NCI-H774 (cell line): ENCODE measurements around the gene DOK1.

Source experiments
- DNase-seq: peaks from one replicate; lab custom pipeline; 2025; lab: John Stamatoyannopoulos, UW

DOK1 gene

DNA sequence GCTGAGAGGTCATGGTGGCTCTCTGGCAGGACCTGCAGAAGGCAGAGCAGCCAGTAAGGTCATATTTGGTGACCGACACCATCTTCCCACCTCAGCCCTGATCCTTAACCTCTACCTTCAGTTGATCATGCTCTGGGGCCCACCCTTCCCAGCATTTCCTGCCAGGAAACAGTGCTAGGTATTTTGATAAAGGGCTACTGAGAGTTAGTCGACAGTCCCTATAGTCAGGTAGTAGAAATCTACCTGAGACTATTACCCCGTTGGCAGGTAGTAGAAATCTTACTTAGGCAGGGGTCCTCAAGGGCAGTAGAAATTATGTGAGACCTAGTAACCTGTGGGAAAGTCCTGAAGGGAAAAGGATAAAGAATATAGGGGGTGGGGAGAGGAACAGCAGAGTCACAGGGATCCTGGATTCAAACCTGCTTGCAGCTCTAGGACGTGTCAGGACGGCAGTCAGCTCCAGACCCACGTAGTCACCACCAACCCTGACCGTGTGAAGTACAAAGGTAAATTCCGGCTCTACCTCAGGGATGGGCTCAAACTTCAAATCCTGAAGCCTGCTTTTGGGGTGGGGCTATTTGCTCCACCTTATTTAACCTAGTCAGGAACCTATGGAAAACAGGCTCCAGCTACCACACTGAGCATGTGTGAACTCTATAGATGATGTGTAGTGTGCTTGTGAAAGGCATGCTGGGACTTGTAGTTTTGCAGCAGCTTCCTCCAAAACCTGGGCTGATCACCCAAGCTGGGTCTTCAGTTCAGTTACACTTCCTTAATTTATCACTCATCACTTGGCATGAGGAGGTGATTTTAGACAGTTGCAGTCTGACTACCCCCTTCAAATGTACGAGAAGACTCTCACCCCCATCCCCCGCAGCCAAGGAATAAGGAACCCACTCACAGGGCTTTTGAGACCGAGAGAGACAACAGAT, 28.5 kb upstream of the DOK1 start, which contains the start of gene DQX1:
Gene DQX1 (minus strand): TSS at position 515 of the 932 bp plus-strand sequence. CDS start 502 bp downstream, at position 13.
- no peak for DNase-seq

GRCh38 chr2:74526649-74527230, 27.8 kb upstream of the DOK1 start:
- DNase-seq: no peak

DNA sequence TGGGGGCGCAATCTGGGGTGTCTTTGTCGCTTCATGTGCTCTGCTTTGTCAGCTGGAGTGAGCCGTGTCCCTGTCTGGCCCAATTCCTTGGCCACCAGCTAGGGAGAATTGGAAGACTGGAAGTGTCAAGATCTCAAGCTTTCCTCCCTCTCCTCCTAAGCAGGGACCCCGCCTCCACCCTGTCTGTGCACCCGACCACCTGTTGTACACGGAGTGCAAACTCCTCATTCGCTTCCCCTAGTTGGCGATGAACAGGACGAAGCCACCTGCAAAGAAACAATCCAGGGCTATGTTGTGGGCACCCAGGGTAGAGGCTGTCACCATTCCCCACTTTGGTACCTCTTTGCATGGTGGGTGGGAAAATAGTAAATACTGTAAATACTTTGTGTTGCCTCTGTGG, 26.8 kb upstream of the DOK1 start:
- no peak for DNase-seq

GRCh38 chr2:74528600-74529356, 25.7 kb upstream of the DOK1 start:
- DNase-seq: no peak

GRCh38 chr2:74529357-74530238, 24.9 kb upstream of the DOK1 start, which contains the start of the genes AUP1 and HTRA2:
Gene AUP1 (minus strand): TSS chr2:74529706. CDS start chr2:74529629, 77 bp downstream.
Gene HTRA2 (plus strand): TSS chr2:74529933. CDS start chr2:74530007, 74 bp downstream.
- DNase-seq: peak; percentile 97

- no peak for DNase-seq
These were observed 24.0 kb upstream of the DOK1 start for GRCh38 chr2:74530239-74531187.

- no peak for DNase-seq
These were observed 22.9 kb upstream of the DOK1 start for GRCh38 chr2:74531666-74532065.

DNA sequence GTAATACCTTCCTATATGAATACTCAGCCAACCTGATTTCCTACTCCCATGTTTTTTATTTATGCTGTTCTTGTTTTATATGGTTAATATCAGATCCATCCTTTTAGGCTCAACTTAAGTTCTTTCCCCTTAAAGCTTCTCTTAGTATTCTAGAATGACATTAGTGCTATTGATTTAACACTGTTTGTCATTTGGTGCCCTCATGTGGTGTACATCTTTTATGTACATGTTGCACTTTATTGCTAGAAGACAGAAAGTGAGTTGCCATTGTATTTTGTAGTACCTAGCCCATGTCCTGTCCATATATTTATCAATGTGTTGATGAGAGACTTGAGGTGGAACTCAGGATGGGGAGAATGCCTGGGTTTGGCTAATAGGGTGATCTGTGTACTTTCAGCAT, 22.3 kb upstream of the DOK1 start:
- DNase-seq: no peak

GRCh38 chr2:74533464-74533863, 21.1 kb upstream of the DOK1 start:
- no peak for DNase-seq

DNA sequence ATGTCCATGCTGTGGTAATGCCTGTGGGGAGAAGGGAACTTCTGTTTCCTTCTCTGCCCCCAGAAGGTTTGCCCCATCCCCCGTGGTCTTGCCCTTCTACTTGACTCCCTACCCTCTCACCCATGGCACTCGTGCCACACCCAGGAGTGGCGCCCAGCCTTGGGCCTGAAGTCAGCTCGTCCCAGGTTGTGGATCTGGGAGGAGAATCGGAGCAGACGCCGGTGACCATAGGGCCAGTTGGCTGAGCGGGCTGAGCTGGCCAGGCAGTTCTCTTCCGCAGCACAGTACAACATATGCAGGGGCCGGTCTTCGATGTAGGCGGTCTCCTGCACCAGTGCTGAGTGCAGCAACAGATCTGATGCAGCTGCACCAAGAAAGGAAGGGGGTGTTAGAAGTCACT, 20.1 kb upstream of the DOK1 start:
- DNase-seq: no peak

GRCh38 chr2:74535440-74535965, 19.0 kb upstream of the DOK1 start:
- no peak for DNase-seq

- no peak for DNase-seq
These were observed 18.2 kb upstream of the DOK1 start for GRCh38 chr2:74536166-74536950.

DNA sequence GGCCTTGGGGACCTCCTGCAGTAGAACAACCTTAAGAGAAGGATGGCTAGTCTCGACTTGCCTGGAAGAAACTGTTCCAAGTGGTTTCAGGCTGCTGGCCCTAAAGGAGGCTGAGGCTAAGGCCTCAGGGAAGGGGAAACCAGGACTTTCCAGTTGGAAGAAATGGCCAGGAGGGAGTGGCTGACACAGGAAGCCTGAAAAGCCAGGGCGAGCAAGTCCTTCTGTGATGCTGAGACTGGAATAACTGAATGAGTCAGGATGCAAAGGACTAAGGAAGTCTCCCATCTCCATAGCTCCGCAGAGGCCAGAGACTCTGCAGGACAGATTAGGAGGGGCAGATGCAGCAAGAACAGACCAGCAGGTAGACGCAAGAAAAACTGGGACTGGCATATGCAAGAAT, 17.4 kb upstream of the DOK1 start:
- DNase-seq: no peak

- DNase-seq: no peak
These were observed 15.6 kb upstream of the DOK1 start for GRCh38 chr2:74538881-74539339.

DNA sequence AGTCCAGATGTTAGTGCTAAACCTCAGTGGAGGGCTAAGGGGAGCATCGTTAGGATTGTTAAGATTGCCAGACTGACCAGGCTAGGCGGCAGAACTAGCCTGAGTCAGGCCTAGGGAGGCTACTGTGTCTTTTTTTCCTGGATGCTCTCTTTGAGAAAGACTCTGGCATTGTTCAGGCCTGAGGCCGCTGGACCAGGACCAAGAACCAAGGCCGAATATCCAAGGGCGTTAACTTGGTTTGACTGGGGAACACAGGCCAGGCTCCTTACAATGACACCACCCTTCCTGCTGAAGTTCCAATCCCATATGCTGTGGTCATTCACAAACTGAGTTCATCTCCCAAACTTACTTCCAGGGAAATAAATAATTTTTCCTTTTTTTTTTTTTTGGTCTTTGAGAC, 14.2 kb upstream of the DOK1 start:
- DNase-seq: no peak

DNA sequence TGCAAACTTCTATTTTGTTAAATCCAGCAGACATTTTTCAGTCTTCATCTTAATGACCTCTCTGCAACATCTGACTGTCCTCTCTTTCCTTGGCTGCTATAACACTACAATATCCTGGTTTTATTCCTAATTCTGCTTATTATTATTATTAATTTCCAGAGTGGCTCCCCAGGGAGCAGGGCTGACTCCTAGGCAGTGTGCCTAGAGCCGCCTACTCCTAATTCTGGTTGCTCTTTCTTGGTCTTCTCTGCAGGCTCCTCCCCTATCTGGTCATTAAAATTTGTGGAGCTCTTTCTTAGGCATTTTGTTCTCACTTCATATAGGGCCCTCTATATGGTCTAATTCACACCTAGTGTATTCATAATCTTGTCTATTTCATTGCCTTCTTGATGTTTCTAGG, 11.5 kb upstream of the DOK1 start:
- no peak for DNase-seq

DNA sequence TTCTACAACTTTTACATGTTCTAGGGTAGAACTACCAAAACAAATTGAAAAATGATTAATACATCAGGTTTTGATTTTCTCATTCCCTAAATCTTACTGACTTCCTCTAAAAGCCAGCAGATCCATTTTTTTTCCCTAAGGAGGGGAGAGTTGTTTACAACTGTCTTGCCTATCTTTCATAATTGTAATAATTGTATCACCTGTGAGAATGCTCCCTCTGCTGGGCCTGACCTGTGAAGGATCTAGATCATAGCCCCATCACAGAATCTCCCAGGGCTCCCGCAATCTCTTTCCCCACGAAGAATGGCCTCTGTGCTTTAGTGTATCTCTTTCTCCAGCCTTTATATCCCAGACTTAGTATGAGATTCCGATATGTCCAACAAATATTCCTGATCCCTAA, 9.9 kb upstream of the DOK1 start:
- no peak for DNase-seq

- no peak for DNase-seq
These were observed 8.5 kb upstream of the DOK1 start for GRCh38 chr2:74546004-74546403.

GRCh38 chr2:74548285-74548899, 6.1 kb upstream of the DOK1 start:
- DNase-seq: no peak
